NCI-H1694 (cell line): ENCODE results near the gene SIRPD.

Source experiments
- DNase-seq: peaks from one replicate; lab custom pipeline; 2025; lab: John Stamatoyannopoulos, UW

The SIRPD gene

DNA sequence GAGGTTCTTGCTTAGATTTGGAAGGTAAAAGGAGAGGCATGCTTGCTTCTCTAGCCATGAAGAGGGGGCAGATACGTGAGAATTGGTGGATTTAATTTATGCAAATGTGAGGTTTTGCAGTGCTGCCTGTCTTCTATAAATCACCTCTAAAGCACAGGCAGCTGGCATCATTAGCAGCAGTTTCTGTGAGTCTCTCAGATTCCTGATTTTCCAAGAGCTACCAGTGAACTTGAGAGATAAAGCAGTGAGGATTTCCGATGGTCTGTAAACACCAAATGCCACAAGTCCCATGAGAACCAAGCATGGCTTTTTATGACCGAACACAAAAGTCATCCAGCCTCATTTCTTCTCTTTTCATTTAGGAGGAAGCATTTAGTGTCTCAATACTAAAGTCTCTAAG lies 63.1 kb downstream of the SIRPD start:
- DNase-seq = no peak

DNA sequence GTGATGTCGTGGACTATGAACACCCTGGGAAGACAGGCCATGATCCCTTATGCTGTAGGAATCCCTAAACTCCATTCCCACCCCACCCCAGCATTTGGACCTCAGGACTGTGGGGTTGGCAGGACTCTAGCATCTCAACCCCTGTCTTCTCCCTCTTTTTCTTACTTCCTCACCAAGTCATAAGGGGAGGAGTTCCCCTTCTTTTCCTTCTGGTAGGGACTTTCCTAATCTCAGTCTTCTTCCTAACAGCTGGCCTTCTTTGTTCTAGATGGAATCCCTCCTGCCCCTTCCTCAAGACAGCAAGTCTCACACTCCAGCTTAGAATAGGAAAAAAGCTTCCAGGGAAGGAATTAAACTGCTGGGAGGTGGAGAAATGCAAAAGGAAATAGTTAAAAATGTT lies 64.0 kb downstream of the SIRPD start:
- DNase-seq = no peak

DNA sequence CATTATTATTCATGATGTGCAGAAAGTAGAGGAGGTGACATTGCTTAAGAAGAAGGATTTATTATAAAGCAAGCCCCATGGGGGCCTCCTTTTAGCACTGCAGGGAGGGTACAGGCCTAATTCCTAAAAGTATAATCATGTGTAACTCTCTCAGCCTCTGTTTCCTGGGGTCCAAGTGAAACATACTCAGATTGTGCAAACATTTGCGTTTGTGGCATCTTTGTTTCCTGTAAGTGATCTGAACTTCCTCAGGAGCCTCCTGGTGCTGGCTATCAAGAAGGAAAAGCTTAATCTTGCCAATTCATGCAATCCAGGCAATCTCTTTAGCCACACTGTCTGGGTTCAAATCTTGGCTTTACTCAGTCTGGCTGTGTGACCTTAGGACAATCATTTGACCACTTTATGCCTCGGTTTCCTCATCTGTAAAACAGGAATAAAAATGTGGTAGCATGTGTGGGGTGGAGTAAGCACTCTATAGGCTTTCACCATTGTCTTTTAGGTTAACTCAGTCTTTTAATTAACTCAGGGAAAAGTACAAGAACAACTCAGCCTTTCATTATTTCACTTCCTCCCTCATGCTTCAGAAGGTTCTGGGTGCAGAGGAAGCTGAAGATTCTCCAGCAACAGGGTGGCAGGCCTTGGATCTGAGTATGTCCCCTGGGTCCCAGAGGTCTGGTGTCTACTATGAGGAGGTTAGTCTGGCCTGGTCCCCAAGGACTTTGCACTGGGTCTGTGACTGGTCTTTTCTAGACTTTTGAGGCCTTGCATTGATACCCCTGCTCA lies 65.5 kb downstream of the SIRPD start:
- DNase-seq = no peak

- no peak for DNase-seq
Observed at GRCh38 chr20:1491281-1491840, 66.1 kb downstream of the SIRPD start, which contains the start of gene SIRPB2. Gene SIRPB2 (minus strand): TSS chr20:1491420. CDS start chr20:1491359, 61 bp downstream.

DNA sequence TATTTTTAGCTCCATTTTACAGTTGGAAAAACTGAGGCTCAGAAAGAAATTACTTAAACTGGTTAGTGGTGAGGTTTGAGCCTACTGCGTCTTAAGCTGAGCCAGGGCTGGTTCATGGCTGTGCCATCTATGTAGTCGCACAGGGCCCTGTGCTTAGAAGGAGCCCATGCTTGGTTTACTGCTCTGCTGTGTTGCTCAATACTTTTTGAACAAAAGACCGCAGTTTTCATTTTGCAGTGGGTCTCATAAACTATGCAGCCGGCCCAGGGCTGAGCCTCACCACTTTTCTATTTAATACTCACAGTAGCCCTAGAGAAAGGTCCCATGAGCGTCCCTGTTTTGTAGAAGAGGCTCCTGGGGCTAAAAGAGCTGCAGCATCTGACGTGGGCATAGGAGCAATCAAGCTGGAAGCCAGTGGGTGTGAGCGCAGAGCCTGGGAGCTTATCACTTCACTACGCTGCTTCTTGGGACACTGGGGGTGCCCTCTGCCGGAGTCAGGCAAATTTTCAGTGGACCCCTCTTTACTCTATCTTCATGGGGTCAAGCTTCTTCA lies 66.8 kb downstream of the SIRPD start:
- DNase-seq = no peak

DNA sequence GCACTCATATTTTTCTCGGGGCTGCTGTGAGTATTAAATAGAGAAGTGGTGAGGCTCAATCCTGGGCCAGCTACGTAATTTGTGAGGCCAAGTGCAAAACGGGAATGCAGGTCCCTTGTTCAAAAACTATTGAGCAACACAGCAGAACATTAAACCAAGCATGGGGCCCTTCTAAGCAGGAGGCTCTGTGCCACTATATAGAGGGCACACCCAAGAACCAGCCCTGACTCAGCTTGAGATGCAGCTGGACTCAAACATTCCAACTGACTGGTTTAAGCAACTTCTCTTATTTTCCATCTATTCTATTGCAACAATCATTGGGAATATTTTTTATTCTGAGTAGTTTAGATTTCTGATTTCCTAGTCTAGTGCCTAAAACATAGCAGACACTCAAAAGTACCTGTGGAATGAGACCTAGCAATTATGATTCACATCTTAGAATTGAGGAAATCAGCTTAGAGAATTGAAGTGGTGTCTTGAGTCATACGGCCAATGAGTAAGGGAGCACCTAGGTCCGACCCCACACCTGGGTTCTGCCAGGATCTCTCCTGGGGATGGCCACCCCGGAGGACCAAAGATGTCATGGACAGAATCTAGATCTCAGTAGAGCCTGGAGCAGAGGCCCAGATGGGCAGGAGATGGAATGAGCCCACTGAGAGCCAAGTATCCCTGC lies 67.6 kb downstream of the SIRPD start:
- no peak for DNase-seq

DNA sequence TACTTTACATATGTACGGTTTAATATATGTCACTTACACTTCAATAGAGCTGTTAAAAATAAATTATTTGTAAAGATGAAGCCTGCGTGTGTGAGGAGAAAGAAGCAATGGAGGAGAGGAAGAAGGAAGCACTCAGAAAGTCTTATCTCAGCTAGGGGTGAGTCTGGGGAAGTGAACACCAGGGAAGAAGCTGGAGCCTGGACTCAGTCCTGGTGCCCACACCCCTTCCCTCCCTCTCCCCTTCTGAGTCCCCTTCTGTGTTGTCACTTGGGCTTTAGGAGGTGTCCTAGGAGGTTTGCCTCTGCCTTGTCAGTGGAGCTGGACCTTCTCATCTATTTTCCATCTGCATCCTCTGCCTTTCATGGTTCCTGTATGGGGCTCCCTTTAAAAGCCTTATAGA lies 68.2 kb downstream of the SIRPD start:
- no peak for DNase-seq

GRCh38 chr20:1486566-1486965 lies 70.9 kb downstream of the SIRPD start:
- no peak for DNase-seq

DNA sequence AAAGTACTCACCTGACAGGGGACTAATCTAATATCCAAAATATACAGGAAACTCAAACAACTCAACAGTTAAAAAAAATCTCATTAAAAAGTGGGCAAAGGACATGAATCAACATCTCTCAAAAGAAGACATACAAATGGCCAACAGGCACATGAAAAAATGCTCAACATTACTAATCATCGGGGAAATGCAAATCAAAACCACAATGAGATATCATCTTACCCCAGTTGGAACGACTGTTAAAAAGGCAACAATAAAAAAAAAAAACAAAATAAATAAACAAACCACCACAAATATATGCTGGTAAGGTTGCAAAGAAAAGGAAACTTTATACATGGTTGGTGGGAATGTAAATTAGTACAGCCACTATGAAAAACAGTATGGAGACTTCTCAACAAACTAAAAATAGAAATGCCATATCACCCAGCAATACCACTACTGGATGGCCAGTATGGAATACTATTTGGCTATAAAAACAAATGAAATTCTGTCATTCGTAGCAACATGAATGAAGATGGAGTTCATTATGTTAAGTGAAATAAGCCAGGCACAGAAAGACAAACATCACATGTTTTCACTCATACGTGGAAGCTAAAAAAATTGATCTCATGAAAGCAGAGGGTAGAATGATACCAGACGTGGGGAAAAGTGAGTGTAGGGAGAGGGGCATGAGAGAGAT lies 72.9 kb downstream of the SIRPD start:
- no peak for DNase-seq
